Suprapubic skin (tissue), 4 donors: ENCODE measurements around the gene FLVCR1. TPM values are rescaled to one million over a fixed set of nuclear protein-coding genes. Genes with fewer than 3 reads are reported as not detected.
A peak's percentile ranks its signal among the peaks of the same experiment; 100 is the strongest.

Source experiments
- DNase-seq, 2 donors: peaks; one replicate each; pipeline ENCODE4 v3.0.0-alpha.2; 2019; ENCODE audit warnings: low spot score in 2 of 2
- H3K27ac ChIP-seq: fragments of 200-600 bp; sonication (generic); one replicate; pipeline ENCODE4 v1.5.1; 2019
- H3K27me3 ChIP-seq: fragments of 200-600 bp; sonication (generic); one replicate; pipeline ENCODE4 v1.5.1; 2019
- H3K36me3 ChIP-seq: fragments of 200-600 bp; sonication (generic); one replicate; pipeline ENCODE4 v1.5.1; 2019
- H3K4me1 ChIP-seq: fragments of 200-600 bp; sonication (generic); one replicate; pipeline ENCODE4 v1.5.1; 2019
- H3K4me3 ChIP-seq: fragments of 200-600 bp; sonication (generic); one replicate; pipeline ENCODE4 v1.5.1; 2019; ENCODE audit warnings: mild to moderate bottlenecking
- H3K9me3 ChIP-seq: fragments of 200-600 bp; sonication (generic); one replicate; pipeline ENCODE4 v1.5.1; 2019
- CTCF ChIP-seq, 2 donors: fragments of 200-600 bp in 1 of 2; fragments of 450-650 bp in 1 of 2; sonication (generic) in 1 of 2; IDR thresholded peaks; one replicate each; pipeline ENCODE4 v1.5.1; 2016 to 2019; ENCODE audit warnings: antibody characterized with exemption in 2 of 2, mild to moderate bottlenecking in 1 of 2, moderate library complexity in 1 of 2
- EP300 ChIP-seq: sonication (generic); formaldehyde crosslinking; IDR thresholded peaks from one replicate; pipeline ENCODE4 v1.6.1; 2017; ENCODE audit warnings: antibody characterized with exemption
- POLR2A ChIP-seq, 2 donors: fragments of 450-650 bp; IDR thresholded peaks; one replicate each; pipeline ENCODE4 v1.6.1; 2017; ENCODE audit warnings: antibody characterized with exemption in 2 of 2, mild to moderate bottlenecking in 2 of 2, moderate library complexity in 2 of 2
- POLR2AphosphoS5 ChIP-seq, 3 donors: sonication (generic); formaldehyde crosslinking; IDR thresholded peaks; one replicate each; pipeline ENCODE4 v1.6.1; 2017; ENCODE audit warnings: antibody characterized with exemption in 3 of 3
- WGBS: methylation state at CpG from one replicate; pipeline ENCODE4 v1.1.5; 2018; 5-methylcytosine and 5-hydroxymethylcytosine counted together
- total RNA-seq, 4 donors: library from RNA; depleted of rRNA; stranded (reverse); fragments of >200 nt; gene quantifications; one replicate each; pipeline ENCODE4 v1.1.0, GENCODE V29; 2016

FLVCR1 gene
- total RNA-seq, 4 donors from 2014 or later: 4.3 to 8.5 (median 6.3) TPM

GRCh38 chr1:212944229-212944901, 86.3 kb downstream of the FLVCR1 start:
- H3K27me3 ChIP-seq: no peaks in the 10 kb centered on the region

GRCh38 chr1:212945056-212945455, 87.0 kb downstream of the FLVCR1 start:
- TF ChIP-seq POLR2A (IDR thresholded peaks at IDR 0.05): no peak
- TF ChIP-seq EP300: no peak
- no peak for TF ChIP-seq CTCF (IDR thresholded peaks at IDR 0.05)
- TF ChIP-seq POLR2AphosphoS5 (IDR thresholded peaks at IDR 0.05): no peak
- H3K4me3 ChIP-seq: no peak overlapping the region
- no peaks in the 10 kb centered on the region for H3K27me3 ChIP-seq
- H3K27ac ChIP-seq: no peak overlapping the region
- no peak for DNase-seq
- H3K9me3 ChIP-seq: no peaks in the 10 kb centered on the region
- H3K36me3 ChIP-seq: no peaks in the 10 kb centered on the region
- 95% methylated on average over 2 of the region's 2 CpGs for WGBS
- H3K4me1 ChIP-seq: peaks cover 3% of the 10 kb centered on the region

More at GRCh38 chr1:212944229-212944901, 86.3 kb downstream of the FLVCR1 start:
- TF ChIP-seq POLR2AphosphoS5 (IDR thresholded peaks at IDR 0.05) (no peak), EP300 (no peak), CTCF (IDR thresholded peaks at IDR 0.05) (no peak), POLR2A (IDR thresholded peaks at IDR 0.05) (no peak)
- H3K36me3 ChIP-seq: no peaks in the 10 kb centered on the region
- 84% methylated on average over 6 of the region's 6 CpGs for WGBS
- H3K4me1 ChIP-seq: no peaks in the 10 kb centered on the region
- no peaks in the 10 kb centered on the region for H3K9me3 ChIP-seq
- H3K4me3 ChIP-seq: no peak overlapping the region
- DNase-seq: peak in 1 of 2 donors; percentile 38
- H3K27ac ChIP-seq: no peak overlapping the region

GRCh38 chr1:212945463-212946160, 87.5 kb downstream of the FLVCR1 start:
- no peak overlapping the region for H3K4me3 ChIP-seq
- no peak overlapping the region for H3K27ac ChIP-seq
- no peaks in the 10 kb centered on the region for H3K9me3 ChIP-seq
- no peaks in the 10 kb centered on the region for H3K27me3 ChIP-seq
- 90% methylated on average over 4 of the region's 4 CpGs for WGBS
- TF ChIP-seq POLR2AphosphoS5 (IDR thresholded peaks at IDR 0.05): no peak
- no peak for TF ChIP-seq EP300
- TF ChIP-seq CTCF (IDR thresholded peaks at IDR 0.05): no peak
- TF ChIP-seq POLR2A (IDR thresholded peaks at IDR 0.05): no peak
- peaks cover 6% of the 10 kb centered on the region for H3K4me1 ChIP-seq
- DNase-seq: peak in 1 of 2 donors; percentile 3
- no peaks in the 10 kb centered on the region for H3K36me3 ChIP-seq

GRCh38 chr1:212946872-212947271, 88.8 kb downstream of the FLVCR1 start:
- no peak for DNase-seq
- no peaks in the 10 kb centered on the region for H3K27me3 ChIP-seq
- no peak overlapping the region for H3K27ac ChIP-seq
- peaks cover 19% of the 10 kb centered on the region for H3K4me1 ChIP-seq
- no peaks in the 10 kb centered on the region for H3K9me3 ChIP-seq
- no peak for TF ChIP-seq POLR2AphosphoS5 (IDR thresholded peaks at IDR 0.05)
- no peak for TF ChIP-seq CTCF (IDR thresholded peaks at IDR 0.05)
- no peak for TF ChIP-seq EP300
- TF ChIP-seq POLR2A (IDR thresholded peaks at IDR 0.05): no peak
- no peaks in the 10 kb centered on the region for H3K36me3 ChIP-seq
- no peak overlapping the region for H3K4me3 ChIP-seq

Other genes starting within 250 kb of the FLVCR1 start
- 100 to 1,000 TPM in 2 of 4 donors, 10 to 100 TPM in 2; 43.9 to 151 (median 84.1) TPM for gene ATF3, start 249.5 kb upstream of the FLVCR1 start, total RNA-seq
- under 1 TPM in 1 of 4 donors, not detected in 3; 0.25 TPM for gene BATF3, start 158.4 kb upstream of the FLVCR1 start, total RNA-seq
- 10 to 100 TPM; 18.3 to 57.5 (median 34.3) TPM for gene NSL1, start 66.5 kb upstream of the FLVCR1 start, total RNA-seq
- 10 to 100 TPM in 2 of 4 donors, 1 to 10 TPM in 2; 5.9 to 16.4 (median 9.1) TPM for gene TATDN3, start 66.4 kb upstream of the FLVCR1 start, total RNA-seq
- gene SPATA45, start 10.6 kb upstream of the FLVCR1 start, total RNA-seq: not detected
- gene VASH2, start 92.3 kb downstream of the FLVCR1 start, total RNA-seq: under 1 TPM in 2 of 4 donors, not detected in 2; 0.32 to 0.36 TPM
- gene ANGEL2, start 157.6 kb downstream of the FLVCR1 start, total RNA-seq: 100 to 1,000 TPM in 1 of 4 donors, 10 to 100 TPM in 3; 27.9 to 116 (median 36.0) TPM
- gene RPS6KC1, start 193.0 kb downstream of the FLVCR1 start, total RNA-seq: 10 to 100 TPM in 3 of 4 donors, 1 to 10 TPM in 1; 9.3 to 18.3 (median 14.2) TPM